Spleen (tissue), 7 donors: ENCODE results near the gene NRL.

Experiments
- CTCF ChIP-seq, 11 experiments: fragments of 200-600 bp in 7 of 11; fragments of 450-650 bp in 4 of 11; sonication (generic) in 4 of 11; IDR thresholded peaks in 8 of 11; conservative IDR thresholded peaks in 3 of 11; 1 replicate in 7 of 11; 2 replicates in 4 of 11; pipeline versions ENCODE4 v1.4.0 to v1.8.0; 2016 to 2021; ENCODE audit warnings: antibody characterized with exemption in 11 of 11, inconsistent platforms in 4 of 11, mild to moderate bottlenecking in 1 of 11
- POLR2A ChIP-seq, 3 donors: fragments of 450-650 bp; IDR thresholded peaks; one replicate each; pipeline ENCODE4 v1.5.1; 2017; ENCODE audit warnings: antibody characterized with exemption in 3 of 3, mild to moderate bottlenecking in 1 of 3
- POLR2AphosphoS5 ChIP-seq, 3 donors: sonication (generic); formaldehyde crosslinking; IDR thresholded peaks; one replicate each; pipeline ENCODE4 v1.5.1; 2017; ENCODE audit warnings: antibody characterized with exemption in 3 of 3
- donor health status: DM: no; HTN: no; CAD: no; lungs with moderate emphysema.
- donor health status: DM: no; HTN: no; CAD: no.
- donor health status: DM: no; HTN: no; CAD: no.

DNA sequence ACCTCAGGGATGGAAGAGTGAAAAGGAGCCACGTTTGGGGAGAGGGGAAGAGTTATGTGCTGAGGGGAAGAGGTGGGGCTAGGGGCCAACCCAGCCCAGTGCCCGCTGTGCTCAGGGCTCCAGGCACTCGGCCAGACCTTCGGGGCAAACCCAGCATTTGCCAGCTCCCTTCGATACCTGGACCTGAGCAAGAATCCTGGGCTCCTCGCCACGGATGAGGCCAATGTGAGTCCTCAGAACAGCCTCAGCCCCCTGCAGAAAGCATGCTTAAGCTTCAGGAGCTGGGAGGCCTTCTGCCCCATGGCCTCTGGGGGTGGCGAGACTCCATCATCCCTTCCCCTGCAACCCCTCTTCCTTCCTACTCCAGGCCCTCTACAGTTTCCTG, 58.0 kb downstream of the NRL start:
- no peak for TF ChIP-seq CTCF (IDR thresholded peaks at IDR 0.05 in 8 of 11, conservative IDR thresholded peaks at IDR 0.05 in 3 of 11)
- no peak for TF ChIP-seq POLR2A (IDR thresholded peaks at IDR 0.05)
- no peak for TF ChIP-seq POLR2AphosphoS5 (IDR thresholded peaks at IDR 0.05)
